B cell (primary cell): ENCODE data around the gene ZNF280D. TPM values are rescaled to one million over a fixed set of nuclear protein-coding genes. Genes with fewer than 3 reads are reported as not detected.
A peak's percentile ranks its signal among the peaks of the same experiment; 100 is the strongest.

ENCODE experiments used
- ATAC-seq: fragments of 200-7000 bp; cut with Tn5 transposase; one replicate; pipeline ENCODE4 v1.10.0; 2021; ENCODE audit warnings: low read depth, mild to moderate bottlenecking, moderate number of reproducible peaks, moderate library complexity
- CTCF ChIA-PET: fragments of 350-600 bp; sonication (Branson Sonifier 250); formaldehyde crosslinking; loops from one replicate; lab custom pipeline; 2021; ENCODE audit warnings: antibody characterized with exemption, inconsistent platforms; lab: Charles Lee
- POLR2A ChIA-PET: fragments of 350-600 bp; sonication (Branson Sonifier 250); formaldehyde crosslinking; loops from one replicate; lab custom pipeline; 2021; ENCODE audit warnings: antibody characterized with exemption; lab: Charles Lee
- DNase-seq: peaks from one replicate; pipeline ENCODE4 v3.0.0; 2013
- H2AFZ ChIP-seq: 2 replicates; pipeline ENCODE4 v1.6.1; 2012; ENCODE audit warnings: mild to moderate bottlenecking, low read depth, low read length; ENCODE audit not compliant: insufficient read depth, poor library complexity, severe bottlenecking
- H3K27ac ChIP-seq, 2 donors: 1 replicate in 1 of 2; 2 replicates in 1 of 2; pipeline ENCODE4 v1.5.1; 2012 to 2013; ENCODE audit warnings: low read length in 2 of 2, mild to moderate bottlenecking in 2 of 2, moderate library complexity in 1 of 2
- H3K27me3 ChIP-seq, 4 experiments: fragments of 200-600 bp in 1 of 4; sonication (generic) in 1 of 4; replicated peaks in 1 of 4; 1 replicate in 2 of 4; 2 replicates in 2 of 4; pipeline versions ENCODE4 v1.6.1 to v1.7.0; 2013 to 2016; ENCODE audit warnings: low read length in 3 of 4, mild to moderate bottlenecking in 2 of 4, mixed read lengths in 1 of 4, moderate library complexity in 1 of 4; ENCODE audit not compliant: insufficient read depth in 4 of 4, control insufficient read depth in 3 of 4; ENCODE audit errors: control extremely low read depth in 1 of 4
- H3K36me3 ChIP-seq, 2 experiments: replicated peaks in 1 of 2; 1 replicate in 1 of 2; 2 replicates in 1 of 2; pipeline versions ENCODE4 v1.6.1 to v1.7.1; 2013; ENCODE audit warnings: low read length in 1 of 2; ENCODE audit not compliant: insufficient read depth in 2 of 2, control insufficient read depth in 1 of 2; ENCODE audit errors: control extremely low read depth in 1 of 2, extremely low read depth in 1 of 2
- H3K4me1 ChIP-seq, 2 donors: fragments of 200-600 bp in 1 of 2; sonication (generic) in 1 of 2; 1 replicate in 1 of 2; 2 replicates in 1 of 2; pipeline versions ENCODE4 v1.5.1 to v1.6.1; 2013 to 2017; ENCODE audit warnings: low read length in 2 of 2; ENCODE audit not compliant: control insufficient read depth in 2 of 2, insufficient read depth in 2 of 2
- H3K4me2 ChIP-seq: replicated peaks from 2 replicates; pipeline ENCODE3; 2012; ENCODE audit warnings: mild to moderate bottlenecking, low read depth, low read length; ENCODE audit not compliant: poor library complexity, severe bottlenecking
- H3K4me3 ChIP-seq, 5 experiments: fragments of 200-600 bp in 1 of 5; sonication (generic) in 1 of 5; 1 replicate in 3 of 5; 2 replicates in 2 of 5; pipeline versions ENCODE4 v1.5.1 to v1.7.0; 2011 to 2016; ENCODE audit warnings: low read length in 4 of 5, mild to moderate bottlenecking in 4 of 5, low read depth in 2 of 5, control low read depth in 1 of 5, moderate library complexity in 1 of 5; ENCODE audit not compliant: insufficient read depth in 1 of 5; ENCODE audit errors: control extremely low read depth in 1 of 5, extremely low read depth in 1 of 5
- H3K79me2 ChIP-seq: fragments of 200-600 bp; sonication (generic); one replicate; pipeline ENCODE4 v1.6.0; 2016; ENCODE audit warnings: low read length; ENCODE audit not compliant: control insufficient read depth, insufficient read depth
- H3K9ac ChIP-seq: fragments of 200-600 bp; sonication (generic); 2 replicates; pipeline ENCODE4 v1.6.1; 2017; ENCODE audit warnings: mild to moderate bottlenecking, low read length, moderate library complexity
- H3K9me3 ChIP-seq, 3 donors: one replicate each; pipeline versions ENCODE4 v1.6.1 to v1.7.1; 2013; ENCODE audit warnings: low read length in 2 of 3; ENCODE audit not compliant: control insufficient read depth in 2 of 3, insufficient read depth in 1 of 3; ENCODE audit errors: control extremely low read depth in 1 of 3
- H4K20me1 ChIP-seq: 2 replicates; pipeline ENCODE4 v1.6.0; 2012; ENCODE audit warnings: mild to moderate bottlenecking, low read length; ENCODE audit not compliant: insufficient read depth, control insufficient read depth, poor library complexity, severe bottlenecking
- H3K27ac Mint-ChIP-seq: one replicate; pipeline ENCODE4 v1.8.0; 2021; ENCODE audit warnings: mixed read lengths
- H3K27me3 Mint-ChIP-seq: one replicate; pipeline ENCODE4 v1.8.0; 2021; ENCODE audit warnings: mixed read lengths
- H3K4me1 Mint-ChIP-seq: one replicate; pipeline ENCODE4 v1.8.0; 2021; ENCODE audit warnings: mixed read lengths
- H3K4me3 Mint-ChIP-seq: one replicate; pipeline ENCODE4 v1.8.0; 2021; ENCODE audit warnings: mixed read lengths
- H3K9me3 Mint-ChIP-seq: one replicate; pipeline ENCODE4 v1.8.0; 2022; ENCODE audit warnings: mixed read lengths; ENCODE audit not compliant: insufficient read depth
- EZH2 ChIP-seq: IDR thresholded peaks from 2 replicates; pipeline ENCODE4 v1.6.1; 2012; ENCODE audit warnings: borderline replicate concordance, low read depth, mild to moderate bottlenecking, moderate library complexity, low read length; ENCODE audit not compliant: insufficient read depth, poor library complexity, severe bottlenecking
- WGBS: methylation state at CpG from one replicate; pipeline ENCODE4 v1.1.5; 2013; ENCODE audit warnings: missing lambda C conversion rate; ENCODE audit not compliant: insufficient coverage; 5-methylcytosine and 5-hydroxymethylcytosine counted together
- intact Hi-C: fragments of 100-400 bp; cut with micrococcal nuclease; formaldehyde crosslinking; loops from one replicate; pipeline ENCODE4 v1.10.0; 2022
- polyA plus RNA-seq: library from polyadenylated mRNA; depleted of rRNA; stranded (reverse); fragments of >200 nt; gene quantifications from 2 replicates; pipeline ENCODE4 v1.2.3, GENCODE V29; 2012
- total RNA-seq, 2 donors: library from RNA; stranded (reverse); fragments of 120-200 nt in 1 of 2; gene quantifications; 1 replicate in 1 of 2; 2 replicates in 1 of 2; pipeline versions ENCODE4 v1.2.3 to v1.2.4, GENCODE V29; 2013 to 2022
- TF ChIP-seq, protein P1 (sequence below): fragments of 200-600 bp; IDR thresholded peaks from one replicate; pipeline ENCODE4 v1.8.0; 2022; ENCODE audit warnings: antibody characterized with exemption, mild to moderate bottlenecking

The ZNF280D gene
- total and polyA plus RNA-seq, 2 donors (not counting 1 experiment from before 2014, with no cell fraction given), result 14.7 to 68.3 TPM

DNA sequence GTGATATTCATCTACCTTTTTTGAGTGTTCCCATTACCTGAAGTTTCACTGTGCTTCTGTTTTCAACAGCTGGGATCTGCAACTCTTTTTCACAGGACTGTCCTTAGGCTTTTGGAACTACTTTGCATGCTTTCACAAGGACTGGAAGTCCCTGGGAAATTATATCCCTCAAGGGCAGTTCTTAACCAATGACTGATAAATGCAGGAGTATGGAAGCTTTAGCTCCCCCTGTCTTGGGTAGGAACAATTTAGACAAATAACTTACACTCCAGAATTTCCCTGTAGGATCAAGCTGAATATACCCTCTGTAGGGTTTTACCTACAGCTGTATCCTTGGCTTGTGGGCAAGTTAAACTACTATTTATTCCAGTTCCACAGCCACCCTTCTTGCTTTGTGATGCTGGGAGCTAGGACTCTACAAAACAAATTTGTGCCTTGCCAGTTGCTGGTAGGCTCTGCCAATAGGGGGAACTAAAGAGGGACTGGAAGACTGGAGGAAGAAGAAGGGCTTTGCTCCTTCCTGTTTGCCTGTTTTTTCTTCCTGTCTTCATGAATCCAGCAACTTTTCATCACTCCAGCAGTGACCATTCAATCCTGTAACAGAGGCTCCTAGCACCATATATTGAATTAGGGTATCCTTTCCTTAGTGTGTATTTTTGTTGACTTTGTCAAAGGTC lies 6.8 kb upstream of the ZNF280D start:
- H3K27ac Mint-ChIP-seq, result no peak overlapping the region
- ChIA-PET POLR2A (no interaction called here), CTCF (no interaction called here)
- Histone ChIP-seq H3K9ac (no peak overlapping the region), H3K4me2 (no peak overlapping the region), H3K36me3 (no peaks in the 10 kb centered on the region), H3K79me2 (no peaks in the 10 kb centered on the region), H2AFZ (no peak overlapping the region), H4K20me1 (no peaks in the 10 kb centered on the region), H3K27me3 (no peaks in the 10 kb centered on the region), H3K4me1 (no peaks in the 10 kb centered on the region), H3K9me3 (peaks cover 0 to 1% (median 0%) of the 10 kb centered on the region in 3 donors), H3K27ac (no peak overlapping the region), H3K4me3 (no peak overlapping the region)
- H3K4me3 Mint-ChIP-seq, result no peak overlapping the region
- no peaks in the 10 kb centered on the region for H3K4me1 Mint-ChIP-seq
- no peak for DNase-seq
- TF ChIP-seq, protein P1, sequence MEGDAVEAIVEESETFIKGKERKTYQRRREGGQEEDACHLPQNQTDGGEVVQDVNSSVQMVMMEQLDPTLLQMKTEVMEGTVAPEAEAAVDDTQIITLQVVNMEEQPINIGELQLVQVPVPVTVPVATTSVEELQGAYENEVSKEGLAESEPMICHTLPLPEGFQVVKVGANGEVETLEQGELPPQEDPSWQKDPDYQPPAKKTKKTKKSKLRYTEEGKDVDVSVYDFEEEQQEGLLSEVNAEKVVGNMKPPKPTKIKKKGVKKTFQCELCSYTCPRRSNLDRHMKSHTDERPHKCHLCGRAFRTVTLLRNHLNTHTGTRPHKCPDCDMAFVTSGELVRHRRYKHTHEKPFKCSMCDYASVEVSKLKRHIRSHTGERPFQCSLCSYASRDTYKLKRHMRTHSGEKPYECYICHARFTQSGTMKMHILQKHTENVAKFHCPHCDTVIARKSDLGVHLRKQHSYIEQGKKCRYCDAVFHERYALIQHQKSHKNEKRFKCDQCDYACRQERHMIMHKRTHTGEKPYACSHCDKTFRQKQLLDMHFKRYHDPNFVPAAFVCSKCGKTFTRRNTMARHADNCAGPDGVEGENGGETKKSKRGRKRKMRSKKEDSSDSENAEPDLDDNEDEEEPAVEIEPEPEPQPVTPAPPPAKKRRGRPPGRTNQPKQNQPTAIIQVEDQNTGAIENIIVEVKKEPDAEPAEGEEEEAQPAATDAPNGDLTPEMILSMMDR, result peak; percentile 16
- no peak for TF ChIP-seq EZH2
- intact Hi-C loops, result no loop called here
- no peak for ATAC-seq
- no peaks in the 10 kb centered on the region for H3K9me3 Mint-ChIP-seq
- no peaks in the 10 kb centered on the region for H3K27me3 Mint-ChIP-seq

DNA sequence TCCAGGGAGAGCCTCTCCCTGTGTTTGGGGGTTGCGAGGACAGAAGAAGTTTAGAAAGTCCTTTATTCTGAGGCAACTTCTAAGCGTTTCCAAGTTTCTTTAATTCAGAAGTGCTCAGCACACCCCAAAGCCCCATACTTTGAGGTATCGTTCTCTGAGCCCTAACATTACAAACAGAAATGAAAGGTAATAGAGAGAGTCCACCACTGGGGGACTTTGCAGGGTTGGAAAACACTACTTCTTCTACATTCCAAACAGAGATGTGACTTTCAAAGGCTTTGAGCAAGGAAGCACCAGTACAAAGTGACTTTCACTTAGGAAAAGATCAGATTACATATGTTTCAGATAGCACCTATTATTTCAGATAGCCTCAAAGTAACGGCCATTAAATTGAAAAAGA lies 6.2 kb upstream of the ZNF280D start:
- H3K27me3 ChIP-seq, result no peaks in the 10 kb centered on the region
- H3K4me3 Mint-ChIP-seq, result no peak overlapping the region
- H4K20me1 ChIP-seq, result no peaks in the 10 kb centered on the region
- no peaks in the 10 kb centered on the region for H3K79me2 ChIP-seq
- no peak overlapping the region for H2AFZ ChIP-seq
- H3K4me1 ChIP-seq, result no peaks in the 10 kb centered on the region
- DNase-seq (no peak), ATAC-seq (no peak)
- no peak overlapping the region for H3K9ac ChIP-seq
- WGBS, result no CpG with 5 or more reads among the region's 4 CpGs
- no peak overlapping the region for H3K27ac ChIP-seq
- no peak overlapping the region for H3K27ac Mint-ChIP-seq
- CTCF ChIA-PET, result no interaction called here
- intact Hi-C loops, result no loop called here
- H3K36me3 ChIP-seq, result no peaks in the 10 kb centered on the region
- H3K27me3 Mint-ChIP-seq, result no peaks in the 10 kb centered on the region
- peaks cover 0 to 3% (median 1%) of the 10 kb centered on the region in 3 donors for H3K9me3 ChIP-seq
- no peak for TF ChIP-seq EZH2
- TF ChIP-seq, protein P1, result no peak
- no peak overlapping the region for H3K4me2 ChIP-seq
- no peaks in the 10 kb centered on the region for H3K9me3 Mint-ChIP-seq
- no peak overlapping the region for H3K4me3 ChIP-seq
- no peaks in the 10 kb centered on the region for H3K4me1 Mint-ChIP-seq
- POLR2A ChIA-PET, result no interaction called here
